Measurements from ENCODE around the gene DNAH11.
"Not testable (repeated sequence)": the region's sequence is repeated elsewhere in the genome, so short reads cannot be mapped to it uniquely, and the experiment has no call there.

The DNAH11 gene

GRCh38 chr7:21542891-21543527 is at the start of gene DNAH11:
Gene DNAH11 (plus strand): TSS chr7:21543039. CDS start chr7:21543246, 207 bp downstream.
- no peak for DNase-seq (ENCODE audit: low read depth)

GRCh38 chr7:21495731-21496130 is 47.1 kb upstream of the DNAH11 start:
- DNase-seq (ENCODE audit: low read depth): no peak

GRCh38 chr7:21497072-21497471 is 45.8 kb upstream of the DNAH11 start:
- no peak for DNase-seq (ENCODE audit: low read depth)

GRCh38 chr7:21500117-21500832 is 42.6 kb upstream of the DNAH11 start:
- DNase-seq (ENCODE audit: low read depth): no peak

- no peak for DNase-seq (ENCODE audit: low read depth)
Observed at GRCh38 chr7:21504021-21504420, 38.8 kb upstream of the DNAH11 start.

- no peak for DNase-seq (ENCODE audit: low read depth)
Observed at GRCh38 chr7:21507627-21508343, 35.1 kb upstream of the DNAH11 start.

- no peak for DNase-seq (ENCODE audit: low read depth)
Observed at GRCh38 chr7:21508538-21508937, 34.3 kb upstream of the DNAH11 start.

GRCh38 chr7:21514062-21514461 is 28.8 kb upstream of the DNAH11 start:
- no peak for DNase-seq (ENCODE audit: low read depth)

GRCh38 chr7:21524680-21525079 is 18.2 kb upstream of the DNAH11 start:
- DNase-seq (ENCODE audit: low read depth): no peak

- no peak for DNase-seq (ENCODE audit: low read depth)
Observed at GRCh38 chr7:21526007-21526406, 16.8 kb upstream of the DNAH11 start.

- DNase-seq (ENCODE audit: low read depth): no peak
Observed at GRCh38 chr7:21526448-21526847, 16.4 kb upstream of the DNAH11 start.

- DNase-seq (ENCODE audit: low read depth): not testable (repeated sequence)
Observed at GRCh38 chr7:21532485-21532884, 10.4 kb upstream of the DNAH11 start.

GRCh38 chr7:21533646-21534045 is 9.2 kb upstream of the DNAH11 start:
- DNase-seq (ENCODE audit: low read depth): not testable (repeated sequence)

- DNase-seq (ENCODE audit: low read depth): not testable (repeated sequence)
Observed at GRCh38 chr7:21536445-21537118, 6.3 kb upstream of the DNAH11 start.

- no peak for DNase-seq (ENCODE audit: low read depth)
Observed at GRCh38 chr7:21538936-21539495, 3.8 kb upstream of the DNAH11 start.

GRCh38 chr7:21543528-21544302 is 876 bp downstream of the DNAH11 start:
- DNase-seq (ENCODE audit: low read depth): no peak

- no peak for DNase-seq (ENCODE audit: low read depth)
Observed at GRCh38 chr7:21544303-21544656, 1.4 kb downstream of the DNAH11 start.

- no peak for DNase-seq (ENCODE audit: low read depth)
Observed at GRCh38 chr7:21544715-21545114, 1.9 kb downstream of the DNAH11 start.

GRCh38 chr7:21547501-21547900 is 4.7 kb downstream of the DNAH11 start:
- DNase-seq (ENCODE audit: low read depth): no peak

- no peak for DNase-seq (ENCODE audit: low read depth)
Observed at GRCh38 chr7:21548491-21548890, 5.7 kb downstream of the DNAH11 start.

GRCh38 chr7:21550076-21550475 is 7.2 kb downstream of the DNAH11 start:
- DNase-seq (ENCODE audit: low read depth): no peak
